Thyroid gland (tissue), 4 donors: ENCODE data around the gene ROM1.

Source experiments
- CTCF ChIP-seq, 6 experiments: fragments of 200-600 bp in 3 of 6; fragments of 450-650 bp in 3 of 6; sonication (generic) in 3 of 6; IDR thresholded peaks; one replicate each; pipeline ENCODE4 v1.5.1; 2016 to 2019; ENCODE audit warnings: antibody characterized with exemption in 6 of 6, mild to moderate bottlenecking in 2 of 6, inconsistent platforms in 1 of 6, moderate library complexity in 1 of 6
- POLR2A ChIP-seq, 2 donors: fragments of 450-650 bp; IDR thresholded peaks; one replicate each; pipeline ENCODE4 v1.6.1; 2017; ENCODE audit warnings: antibody characterized with exemption in 2 of 2, mild to moderate bottlenecking in 2 of 2, moderate library complexity in 1 of 2

- no peak for TF ChIP-seq CTCF (IDR thresholded peaks at IDR 0.05)
- no peak for TF ChIP-seq POLR2A (IDR thresholded peaks at IDR 0.05)
Observed at GRCh38 chr11:62611705-62612365, 1.2 kb upstream of the ROM1 start.
